NCI-H1048 (cell line): ENCODE data around the gene TLE2.

ENCODE experiments used
- DNase-seq: peaks from one replicate; lab custom pipeline; 2025; lab: John Stamatoyannopoulos, UW

The TLE2 gene

DNA sequence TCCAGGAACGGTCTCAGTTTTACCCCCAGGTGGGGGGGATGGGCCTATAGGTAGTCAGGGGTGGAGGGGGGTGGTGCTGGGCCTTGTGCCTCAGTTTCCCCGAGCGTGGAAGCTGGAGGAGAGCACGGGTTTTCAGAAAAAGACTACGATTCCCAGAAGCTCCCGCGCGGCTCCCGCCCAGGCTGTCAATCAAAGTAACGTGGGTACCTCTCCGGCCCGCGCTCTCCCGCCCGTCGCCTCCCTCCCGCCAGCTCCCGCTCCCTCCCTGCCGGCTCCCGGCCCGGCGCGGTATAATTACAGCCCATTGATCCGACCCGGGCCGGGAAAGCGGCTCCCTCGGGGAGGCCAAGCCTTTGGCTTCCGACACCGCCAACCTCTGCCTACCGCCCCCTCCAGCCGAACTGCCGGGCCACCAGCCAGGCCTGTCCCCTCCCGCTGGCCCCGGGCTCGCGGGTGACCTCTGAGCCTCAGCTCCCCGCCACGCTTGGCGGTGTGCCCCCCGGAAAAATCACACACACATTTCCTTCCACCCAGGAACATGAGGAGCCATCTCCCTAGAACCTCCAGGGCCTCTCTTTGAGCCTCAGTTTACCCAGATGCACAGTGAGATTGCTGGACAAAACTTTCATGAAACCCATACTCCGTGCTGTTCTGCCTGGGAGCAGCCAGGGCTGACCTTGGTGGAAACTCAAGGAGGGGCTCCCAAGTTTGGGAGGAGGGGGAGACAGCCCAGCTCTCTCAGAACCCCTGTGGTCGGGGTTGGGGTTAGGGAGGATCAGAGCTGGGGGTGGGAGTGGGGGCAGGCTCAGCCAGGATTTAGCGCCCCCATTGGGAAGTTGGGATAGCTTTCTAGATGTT lies 7.3 kb upstream of the TLE2 start:
- DNase-seq, result peak; percentile 82

GRCh38 chr19:3035542-3036118 lies 6.5 kb upstream of the TLE2 start:
- peak; percentile 96 for DNase-seq

GRCh38 chr19:3034656-3035541 lies 5.8 kb upstream of the TLE2 start:
- no peak for DNase-seq

GRCh38 chr19:3034406-3034655 lies 5.3 kb upstream of the TLE2 start:
- no peak for DNase-seq

DNA sequence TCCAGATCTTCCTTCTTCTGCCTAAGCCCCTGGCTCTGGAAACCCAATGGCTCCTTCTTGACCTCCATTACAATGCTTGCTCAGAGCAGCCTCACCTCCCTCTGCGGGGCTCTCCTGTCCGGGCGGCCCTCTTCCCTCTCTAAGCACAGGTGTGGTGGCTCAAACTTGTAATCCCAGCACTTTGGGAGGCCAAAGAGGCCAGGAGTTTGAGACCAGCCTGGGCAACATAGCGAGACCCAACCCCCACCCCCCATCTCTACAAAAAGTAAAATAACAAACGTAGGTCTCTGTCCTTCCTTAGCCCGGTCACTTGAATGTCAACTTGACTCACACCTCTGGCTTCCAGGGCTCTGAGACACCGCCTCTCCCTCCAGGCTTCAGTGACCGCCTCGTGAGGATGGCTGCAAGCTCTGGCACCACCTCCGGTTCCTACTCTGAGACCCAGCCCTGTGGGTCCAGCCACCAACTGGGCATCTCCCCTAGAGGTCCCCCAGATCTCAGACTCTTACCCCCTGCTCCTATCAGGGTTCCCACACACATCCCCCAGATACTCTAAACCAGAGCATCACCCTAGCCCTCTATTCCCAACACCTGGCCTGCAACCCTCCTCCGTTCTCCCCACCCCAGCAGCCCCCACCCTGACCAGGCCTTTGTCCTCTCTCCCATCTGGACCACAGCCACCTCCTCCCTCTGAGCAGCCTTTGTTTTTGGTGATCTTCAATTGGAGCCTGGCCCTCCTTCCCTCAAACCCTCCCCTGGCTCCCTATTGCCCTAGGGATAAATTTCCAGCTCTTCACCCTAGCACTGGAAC lies 4.7 kb upstream of the TLE2 start:
- DNase-seq, result no peak

GRCh38 chr19:3031607-3031867 lies 2.5 kb upstream of the TLE2 start:
- DNase-seq, result no peak

DNA sequence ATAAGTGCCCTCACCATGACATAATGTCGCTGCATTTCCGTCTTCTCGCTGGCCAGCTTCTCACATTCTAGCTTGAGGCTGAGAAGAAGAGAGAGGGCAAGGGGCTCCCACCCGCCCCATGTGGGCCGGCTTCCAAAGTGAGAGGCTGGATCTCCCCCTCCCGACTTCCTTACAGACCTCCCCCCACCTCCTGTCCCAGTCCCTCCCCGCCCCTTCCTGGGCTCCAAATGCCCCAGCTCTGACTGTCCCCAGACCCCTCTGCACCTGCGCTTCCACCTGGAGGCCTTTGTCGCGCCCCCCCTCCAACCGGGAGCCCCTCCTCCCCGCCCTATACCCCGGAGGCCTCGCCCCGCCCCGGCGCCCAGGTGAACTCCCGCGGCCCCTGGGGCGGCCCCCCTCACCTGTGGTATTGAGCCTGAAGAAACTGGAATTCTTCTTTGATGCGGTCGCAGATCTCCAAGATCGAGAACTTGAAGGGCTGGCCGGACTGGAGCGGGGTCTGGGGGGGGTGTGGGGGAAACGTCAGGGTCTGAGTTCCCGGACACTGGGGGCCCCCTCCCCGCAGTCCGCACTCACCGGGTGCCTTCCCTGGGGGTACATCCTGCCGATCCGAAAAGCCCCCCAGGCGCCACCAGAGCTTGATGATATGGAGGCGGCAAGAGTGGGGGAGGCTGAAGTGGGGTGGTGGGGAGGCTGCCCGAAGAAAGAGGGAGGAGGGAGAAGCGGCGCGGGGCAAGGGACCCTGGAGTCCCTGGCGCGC lies 595 bp downstream of the TLE2 start:
- DNase-seq, result no peak

DNA sequence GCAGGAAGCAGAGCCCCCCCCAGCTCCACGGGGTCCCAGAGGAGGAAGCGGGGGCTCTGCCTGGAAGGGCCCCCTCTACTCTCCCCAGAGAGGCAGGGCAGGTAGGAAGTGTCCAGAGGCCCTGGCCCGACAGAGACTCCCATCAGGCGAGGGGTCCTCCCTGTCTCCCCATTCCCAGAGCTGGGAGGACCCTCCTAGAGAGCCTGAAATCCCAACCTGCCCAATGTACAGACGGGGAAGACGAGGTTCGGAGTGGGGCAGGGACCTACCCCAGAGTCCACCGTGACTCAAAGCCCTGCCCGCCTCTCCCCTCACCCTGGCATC lies 1.1 kb downstream of the TLE2 start:
- DNase-seq, result no peak

DNA sequence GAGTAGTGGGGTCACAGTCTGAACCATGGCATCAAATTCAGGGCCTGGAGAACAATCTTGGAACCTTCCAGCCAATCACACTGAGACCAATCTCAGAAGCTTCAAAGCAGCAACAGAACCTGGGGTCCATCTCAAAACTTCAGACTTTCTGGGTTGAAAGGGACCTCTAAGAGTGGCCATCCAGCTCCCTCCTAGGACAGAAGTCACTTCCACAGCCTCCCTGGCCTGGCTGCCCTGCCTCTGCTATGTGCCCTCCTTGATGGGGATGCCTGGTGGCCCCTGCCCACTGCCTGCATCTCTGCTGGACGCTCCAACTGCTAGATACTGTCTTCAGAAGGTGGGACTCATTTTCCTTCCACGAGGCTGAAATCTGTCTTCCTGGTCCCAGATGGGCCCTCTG lies 1.8 kb downstream of the TLE2 start:
- no peak for DNase-seq

DNA sequence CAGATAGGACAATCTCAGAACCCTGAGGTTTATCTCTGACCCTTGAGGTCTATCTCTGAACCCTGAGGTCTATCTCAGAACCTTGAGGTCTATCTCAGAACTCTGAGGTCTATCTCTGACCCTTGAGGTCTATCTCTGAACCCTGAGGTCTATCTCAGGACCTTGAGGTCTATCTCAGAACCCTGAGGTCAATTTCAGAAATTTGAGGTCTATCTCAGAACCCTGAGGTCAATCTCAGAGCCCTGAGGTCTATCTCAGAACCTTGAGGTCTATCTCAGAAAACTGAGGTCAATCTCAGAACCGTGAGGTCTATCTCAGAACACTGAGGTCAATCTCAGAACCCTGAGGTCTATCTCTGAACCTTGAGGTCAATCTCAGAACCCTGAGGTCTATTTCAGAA lies 2.3 kb downstream of the TLE2 start:
- DNase-seq, result no peak

DNA sequence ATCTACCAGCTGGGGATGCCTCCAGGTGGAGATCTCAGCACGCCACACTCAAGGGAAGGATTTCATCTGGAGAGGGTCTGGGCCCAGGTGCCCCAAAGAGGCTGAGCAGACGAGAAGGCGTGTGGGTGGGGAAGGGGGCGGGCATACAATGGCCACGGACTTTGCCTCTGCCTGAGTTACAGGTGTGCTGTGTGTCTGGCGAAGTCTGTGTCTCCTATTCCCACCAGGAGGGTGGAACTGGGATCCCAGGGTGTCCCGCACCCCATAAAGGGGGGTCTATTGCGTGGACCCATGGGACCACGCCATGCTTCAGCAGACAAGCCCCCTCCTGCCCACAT lies 3.6 kb downstream of the TLE2 start:
- DNase-seq, result no peak

DNA sequence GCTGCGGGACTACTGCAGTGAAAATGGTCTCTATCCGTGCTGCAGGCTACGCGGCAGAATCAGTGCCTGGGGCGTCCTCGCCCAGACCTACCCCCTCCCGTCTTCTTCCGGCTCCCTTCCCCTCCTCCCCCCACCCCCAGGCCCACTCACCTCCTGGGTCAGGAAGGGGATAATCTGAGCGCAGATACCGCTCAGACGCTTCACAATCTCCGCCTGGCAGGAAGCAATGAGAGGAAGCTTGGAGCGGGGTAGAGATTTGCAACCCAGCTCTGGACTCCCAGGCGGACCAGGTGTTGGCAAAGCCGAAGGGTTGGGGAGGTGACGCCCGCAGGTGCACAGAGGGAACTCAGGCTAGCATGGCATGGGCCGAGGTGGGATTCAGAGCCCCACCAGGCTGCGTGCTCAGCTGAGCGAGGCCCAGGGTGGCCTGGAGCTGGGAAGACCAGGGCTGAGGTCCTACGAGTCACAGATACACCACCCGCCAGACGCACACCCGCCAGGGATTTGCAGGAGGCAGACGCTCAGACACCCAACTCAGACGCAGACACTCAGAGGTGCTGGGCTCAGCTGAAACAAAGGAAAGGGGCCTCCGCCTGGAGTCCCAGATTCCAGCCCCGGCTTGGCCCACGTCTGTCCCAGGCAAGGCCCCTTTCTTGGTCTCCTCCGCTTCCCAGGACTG lies 4.1 kb downstream of the TLE2 start:
- DNase-seq, result no peak

- DNase-seq, result no peak
These were observed 4.6 kb downstream of the TLE2 start for GRCh38 chr19:3024509-3024869.

DNA sequence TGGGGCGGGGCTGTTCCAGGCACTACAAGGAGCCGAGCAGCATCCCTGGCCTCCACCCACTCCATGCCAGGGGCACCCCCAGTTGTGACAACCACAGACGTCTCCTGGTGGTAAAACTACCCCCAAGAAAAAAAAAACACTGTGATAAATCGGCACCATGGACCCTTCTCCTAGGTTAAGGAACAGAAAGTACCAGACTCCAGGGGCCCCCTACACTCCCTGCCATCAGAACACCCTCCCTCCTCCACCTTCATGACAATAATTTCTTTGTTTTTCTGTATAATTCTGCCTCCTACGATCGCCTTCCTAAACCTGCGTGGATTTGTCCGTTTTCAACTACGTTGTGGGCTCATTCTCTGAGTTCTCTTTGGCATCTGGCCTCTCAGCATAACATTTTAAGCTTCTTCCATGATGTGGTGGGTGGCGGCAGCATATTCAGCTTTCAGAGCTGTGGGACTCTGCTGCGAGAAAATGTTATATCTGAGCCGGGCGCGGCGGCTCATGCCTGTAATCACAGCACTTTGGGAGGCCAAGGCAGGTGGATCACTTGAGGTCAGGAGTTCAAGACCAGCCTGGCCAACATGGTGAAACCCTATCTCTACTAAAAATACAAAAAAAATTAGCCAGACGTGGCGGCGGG lies 8.6 kb downstream of the TLE2 start:
- no peak for DNase-seq

DNA sequence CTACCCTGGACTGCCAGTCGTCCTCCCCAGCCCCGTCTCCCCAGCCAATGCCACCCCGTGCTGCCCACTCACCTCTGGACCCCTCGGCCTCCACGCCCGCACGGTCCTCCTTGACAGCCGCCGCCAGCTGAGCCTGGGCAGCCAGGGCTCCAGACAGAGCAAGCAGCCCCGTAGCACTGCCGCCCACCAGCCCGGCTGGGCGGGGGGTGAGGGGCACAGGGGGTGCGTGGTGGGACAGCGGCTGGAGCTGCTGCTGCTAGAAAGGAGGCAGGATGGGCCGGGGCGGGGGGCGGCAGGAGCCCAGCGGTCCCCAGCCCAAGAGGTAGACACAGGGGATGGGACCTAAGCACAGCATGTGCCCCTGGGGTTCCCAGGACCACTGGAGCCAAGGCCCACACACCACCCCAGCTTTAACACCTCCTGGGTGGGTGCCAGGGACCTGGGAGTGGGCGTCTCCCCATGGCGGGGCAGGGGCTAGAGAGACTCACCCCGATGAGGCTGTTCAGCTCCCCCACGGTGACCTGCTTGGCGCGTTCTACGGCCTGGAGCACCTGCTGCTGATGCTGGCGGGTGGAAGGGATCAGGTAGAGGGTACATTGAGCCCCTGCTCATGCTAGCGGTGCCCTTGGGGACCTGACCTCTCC lies 9.7 kb downstream of the TLE2 start:
- DNase-seq, result no peak

GRCh38 chr19:3017923-3018322 lies 11.2 kb downstream of the TLE2 start:
- DNase-seq, result no peak

DNA sequence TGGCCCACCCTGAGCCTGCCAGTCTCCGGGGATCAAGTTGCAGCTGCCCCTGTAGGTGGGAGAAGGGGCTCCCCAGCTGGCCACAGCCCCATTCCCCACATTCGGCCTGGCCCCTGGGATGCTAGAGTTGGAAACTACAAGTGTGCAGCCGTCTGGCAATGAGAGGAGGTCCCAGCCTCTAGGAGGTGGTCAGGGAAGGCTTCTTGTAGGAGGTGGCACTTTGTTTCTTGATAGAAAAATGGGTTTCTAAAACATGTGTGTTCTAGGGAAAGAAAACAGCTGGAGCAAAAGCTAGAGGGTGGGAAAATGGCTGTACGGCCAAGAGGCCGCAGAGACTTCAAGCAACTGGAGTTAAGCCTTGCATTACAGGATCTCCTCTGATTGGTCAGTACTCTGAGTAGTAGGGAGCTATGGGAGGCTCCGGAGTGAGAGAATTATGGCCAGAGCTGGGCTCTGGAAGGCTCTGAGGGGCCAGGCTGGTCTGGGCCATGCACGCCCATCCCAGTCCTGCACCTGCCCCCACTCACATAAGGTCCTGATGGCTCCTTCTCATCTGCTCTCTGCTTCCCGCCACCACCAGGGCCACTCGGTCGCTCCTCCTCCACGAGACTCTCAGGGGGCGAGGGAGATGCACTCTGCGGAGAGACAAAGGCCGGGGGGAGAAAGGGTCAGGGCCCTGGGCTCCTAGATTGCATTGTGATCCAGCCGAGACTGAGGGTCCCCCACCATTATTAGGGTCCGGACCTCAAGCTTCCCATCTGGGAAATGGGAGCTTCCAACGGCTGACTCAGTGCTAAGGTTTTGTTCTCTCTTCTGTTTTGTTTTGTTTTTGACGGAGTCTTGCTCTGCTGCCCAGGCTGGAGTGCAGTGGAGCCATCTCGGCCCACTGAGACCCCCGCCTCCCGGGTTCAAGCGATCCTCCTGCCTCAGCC lies 13.7 kb downstream of the TLE2 start:
- DNase-seq, result no peak

DNA sequence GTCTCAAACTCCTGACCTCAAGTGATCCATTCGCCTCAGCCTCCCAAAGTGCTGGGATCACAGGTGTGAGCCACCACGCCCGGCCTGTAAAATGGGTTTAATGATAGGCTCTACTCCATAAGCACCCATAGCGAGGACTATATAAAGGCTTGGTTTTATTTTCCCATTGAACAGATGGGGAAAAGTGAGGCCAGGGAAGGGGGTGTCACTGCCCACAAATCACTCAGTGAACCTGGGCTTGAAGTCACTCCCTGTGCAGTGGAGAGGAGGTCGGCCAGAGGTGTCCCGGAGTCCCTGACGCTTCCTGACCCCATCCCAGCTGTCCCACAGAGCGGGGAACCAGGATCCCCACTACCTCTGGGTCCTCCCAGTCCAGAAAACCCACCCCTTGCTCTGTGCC lies 14.9 kb downstream of the TLE2 start:
- DNase-seq, result no peak

GRCh38 chr19:3013263-3013725 lies 15.8 kb downstream of the TLE2 start:
- no peak for DNase-seq
